DOHH2 (cell line): ENCODE results near the gene SLC22A8.

Experiments used
- EZH2phosphoT487 ChIP-seq: fragments of 200-600 bp; sonication (generic); IDR thresholded peaks from 2 replicates; pipeline ENCODE4 v1.6.1; 2017; ENCODE audit warnings: borderline replicate concordance, mild to moderate bottlenecking, antibody characterized with exemption, low read length, moderate library complexity, mixed read lengths
- TF ChIP-seq, protein P1 (sequence below): fragments of 200-600 bp; sonication (generic); IDR thresholded peaks from one replicate; pipeline ENCODE4 v1.5.1; 2014; ENCODE audit warnings: antibody characterized with exemption, mild to moderate bottlenecking, low read depth, low read length; ENCODE audit not compliant: poor library complexity, severe bottlenecking

DNA sequence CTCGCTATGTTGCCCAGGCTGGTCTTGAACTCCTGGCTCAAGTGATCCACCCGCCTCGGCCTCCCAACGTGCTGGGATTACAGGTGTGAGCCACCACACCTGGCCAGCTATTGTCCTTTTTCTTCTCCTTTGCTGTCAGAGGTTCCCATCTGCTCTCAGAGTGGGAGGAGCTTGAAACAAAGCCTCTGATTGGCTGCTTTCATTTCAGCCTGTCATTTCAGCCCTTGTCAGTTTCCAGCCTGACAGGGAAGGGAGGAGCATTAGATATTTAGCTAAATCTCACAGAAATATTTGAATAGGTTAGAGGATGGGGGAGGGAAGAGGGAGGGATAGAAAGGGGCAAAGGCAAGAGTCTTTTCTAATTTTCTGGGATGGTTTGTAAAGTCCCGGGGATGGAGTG, 39.5 kb downstream of the SLC22A8 start:
- TF ChIP-seq, protein P1, sequence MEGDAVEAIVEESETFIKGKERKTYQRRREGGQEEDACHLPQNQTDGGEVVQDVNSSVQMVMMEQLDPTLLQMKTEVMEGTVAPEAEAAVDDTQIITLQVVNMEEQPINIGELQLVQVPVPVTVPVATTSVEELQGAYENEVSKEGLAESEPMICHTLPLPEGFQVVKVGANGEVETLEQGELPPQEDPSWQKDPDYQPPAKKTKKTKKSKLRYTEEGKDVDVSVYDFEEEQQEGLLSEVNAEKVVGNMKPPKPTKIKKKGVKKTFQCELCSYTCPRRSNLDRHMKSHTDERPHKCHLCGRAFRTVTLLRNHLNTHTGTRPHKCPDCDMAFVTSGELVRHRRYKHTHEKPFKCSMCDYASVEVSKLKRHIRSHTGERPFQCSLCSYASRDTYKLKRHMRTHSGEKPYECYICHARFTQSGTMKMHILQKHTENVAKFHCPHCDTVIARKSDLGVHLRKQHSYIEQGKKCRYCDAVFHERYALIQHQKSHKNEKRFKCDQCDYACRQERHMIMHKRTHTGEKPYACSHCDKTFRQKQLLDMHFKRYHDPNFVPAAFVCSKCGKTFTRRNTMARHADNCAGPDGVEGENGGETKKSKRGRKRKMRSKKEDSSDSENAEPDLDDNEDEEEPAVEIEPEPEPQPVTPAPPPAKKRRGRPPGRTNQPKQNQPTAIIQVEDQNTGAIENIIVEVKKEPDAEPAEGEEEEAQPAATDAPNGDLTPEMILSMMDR: no peak
- no peak for TF ChIP-seq EZH2phosphoT487
